HCT116 (cell line): ENCODE measurements around the gene ZNHIT3. TPM values are rescaled to one million over a fixed set of nuclear protein-coding genes. Genes with fewer than 3 reads are reported as not detected.

Experiments used
- ATAC-seq: fragments of 200-7000 bp; cut with Tn5 transposase; 2 replicates; pipeline ENCODE4 v1.9.1; 2020; ENCODE audit warnings: mild to moderate bottlenecking, moderate library complexity
- BruUV-seq: library from RNA; stranded (reverse); fragments of 400-500 nt; replicated peaks from 2 replicates; lab custom pipeline; 2021; lab: Mats Ljungman, UMichigan
- CTCF ChIA-PET: fragments of 300-600 bp; sonication (Branson Sonifier 250); formaldehyde crosslinking; loops from one replicate; lab custom pipeline; 2021; ENCODE audit warnings: antibody characterized with exemption; lab: Charles Lee
- POLR2A ChIA-PET: fragments of 300-600, 350-600 bp; sonication (Branson Sonifier 250); formaldehyde crosslinking; loops from one replicate; lab custom pipeline; 2021; ENCODE audit warnings: antibody characterized with exemption; lab: Charles Lee
- RAD21 ChIA-PET, 2 experiments: fragments of 300-600 bp; sonication (Branson Sonifier 250); formaldehyde crosslinking; loops; one replicate each; lab custom pipeline; 2023; ENCODE audit warnings: low total read pairs in 2 of 2; ENCODE audit not compliant: uncharacterized antibody in 2 of 2, unreplicated experiment in 2 of 2, low non-redundant PET in 1 of 2; lab: Charles Lee
- DNase-seq: peaks from one replicate; pipeline ENCODE4 v3.0.0-alpha.2; 2010; ENCODE audit warnings: low read depth, low spot score
- H2AFZ ChIP-seq: fragments of 200-600 bp; shearing (Covaris generic), sonication (generic); 2 replicates; pipeline ENCODE4 v1.6.1; 2017; ENCODE audit warnings: low read depth, mixed run types, mixed read lengths, antibody characterized with exemption, low read length; ENCODE audit not compliant: poor library complexity, severe bottlenecking
- H3K27ac ChIP-seq: 2 replicates; pipeline ENCODE4 v1.5.1; 2012; ENCODE audit warnings: low read depth, low read length
- H3K27me3 ChIP-seq: fragments of 200-600 bp; sonication (generic); 2 replicates; pipeline ENCODE4 v1.6.1; 2016; ENCODE audit warnings: mixed run types, low read length, mixed read lengths; ENCODE audit not compliant: insufficient read depth
- H3K36me3 ChIP-seq, 2 experiments: fragments of 200-500 bp in 1 of 2; fragments of 200-600 bp in 1 of 2; sonication (Bioruptor generic) in 1 of 2; sonication (generic) in 1 of 2; 2 replicates each; pipeline versions ENCODE4 v1.5.1 to v1.6.1; 2014 to 2016; ENCODE audit warnings: low read length in 2 of 2, inconsistent platforms in 1 of 2, mixed read lengths in 1 of 2, mixed run types in 1 of 2; ENCODE audit not compliant: insufficient read depth in 2 of 2, control insufficient read depth in 1 of 2
- H3K4me1 ChIP-seq, 2 experiments: fragments of 200-600 bp in 1 of 2; sonication (generic) in 1 of 2; 2 replicates each; pipeline versions ENCODE4 v1.5.1 to v1.6.1; 2012 to 2017; ENCODE audit warnings: low read length in 2 of 2, inconsistent platforms in 1 of 2, mild to moderate bottlenecking in 1 of 2, mixed read lengths in 1 of 2, mixed run types in 1 of 2, moderate library complexity in 1 of 2; ENCODE audit not compliant: insufficient read depth in 2 of 2, control insufficient read depth in 1 of 2
- H3K4me2 ChIP-seq: fragments of 200-600 bp; sonication (generic); 2 replicates; pipeline ENCODE4 v1.6.1; 2017; ENCODE audit warnings: mixed run types, low read length, mixed read lengths
- H3K4me3 ChIP-seq, 2 experiments: fragments of 200-600 bp in 1 of 2; sonication (generic) in 1 of 2; replicated peaks in 1 of 2; 2 replicates each; pipeline ENCODE4 v1.5.1; 2011 to 2016; ENCODE audit warnings: low read length in 2 of 2, control low read depth in 1 of 2, low read depth in 1 of 2, mild to moderate bottlenecking in 1 of 2, mixed read lengths in 1 of 2, mixed run types in 1 of 2
- H3K79me2 ChIP-seq: fragments of 200-600 bp; sonication (generic); 2 replicates; pipeline ENCODE4 v1.6.1; 2017; ENCODE audit warnings: mild to moderate bottlenecking, mixed run types, low read length, moderate library complexity, mixed read lengths; ENCODE audit not compliant: insufficient read depth
- H3K9ac ChIP-seq: fragments of 200-600 bp; sonication (generic); 2 replicates; pipeline ENCODE4 v1.6.1; 2016; ENCODE audit warnings: low read length, mixed read lengths
- H3K9me2 ChIP-seq: fragments of 200-600 bp; sonication (generic), shearing (Covaris generic); 2 replicates; pipeline ENCODE4 v1.6.1; 2017; ENCODE audit warnings: mixed run types, mild to moderate bottlenecking, moderate library complexity; ENCODE audit not compliant: insufficient read depth
- H3K9me3 ChIP-seq, 2 experiments: fragments of 200-500 bp in 1 of 2; fragments of 200-600 bp in 1 of 2; sonication (Bioruptor generic) in 1 of 2; sonication (generic) in 1 of 2; 2 replicates each; pipeline ENCODE4 v1.6.1; 2014 to 2017; ENCODE audit warnings: low read length in 2 of 2, mixed read lengths in 2 of 2, inconsistent platforms in 1 of 2, low read depth in 1 of 2, mild to moderate bottlenecking in 1 of 2, mixed run types in 1 of 2, moderate library complexity in 1 of 2; ENCODE audit not compliant: control insufficient read depth in 1 of 2, insufficient read depth in 1 of 2
- H4K20me1 ChIP-seq: fragments of 200-600 bp; sonication (generic), shearing (Covaris generic); 2 replicates; pipeline ENCODE4 v1.6.1; 2017; ENCODE audit warnings: mixed run types, mild to moderate bottlenecking, moderate library complexity; ENCODE audit not compliant: insufficient read depth
- ATF3 ChIP-seq: IDR thresholded peaks from 2 replicates; pipeline ENCODE4 v1.6.1; 2012
- CBX3 ChIP-seq: IDR thresholded peaks from 2 replicates; pipeline ENCODE4 v1.6.1; 2012; ENCODE audit warnings: low read depth
- CEBPB ChIP-seq: IDR thresholded peaks from 2 replicates; pipeline ENCODE4 v1.6.1; 2012; ENCODE audit warnings: low read depth
- EGR1 ChIP-seq: IDR thresholded peaks from 2 replicates; pipeline ENCODE4 v1.6.1; 2012; ENCODE audit warnings: low read depth
- ELF1 ChIP-seq: IDR thresholded peaks from 2 replicates; pipeline ENCODE4 v1.6.1; 2012; ENCODE audit warnings: low read depth, borderline replicate concordance
- EZH2 ChIP-seq: fragments of 200-600 bp; sonication (generic); IDR thresholded peaks from 2 replicates; pipeline ENCODE4 v1.6.1; 2017; ENCODE audit warnings: antibody characterized with exemption, mixed run types
- FOSL1 ChIP-seq: IDR thresholded peaks from 2 replicates; pipeline ENCODE4 v1.6.1; 2012; ENCODE audit warnings: low read depth
- JUND ChIP-seq: IDR thresholded peaks from 2 replicates; pipeline ENCODE4 v1.6.1; 2012
- RAD21 ChIP-seq: IDR thresholded peaks from 2 replicates; pipeline ENCODE4 v1.6.1; 2012; ENCODE audit warnings: low read depth, mild to moderate bottlenecking
- REST ChIP-seq: IDR thresholded peaks from 2 replicates; pipeline ENCODE4 v1.6.1; 2012; ENCODE audit warnings: low read depth
- SIN3A ChIP-seq: IDR thresholded peaks from 2 replicates; pipeline ENCODE4 v1.6.1; 2012; ENCODE audit warnings: low read depth
- SP1 ChIP-seq: IDR thresholded peaks from 2 replicates; pipeline ENCODE4 v1.6.1; 2012; ENCODE audit warnings: low read depth
- TCF7L2 ChIP-seq: IDR thresholded peaks from 2 replicates; pipeline ENCODE4 v1.7.0; 2011; ENCODE audit warnings: borderline replicate concordance, inconsistent platforms; ENCODE audit not compliant: insufficient read depth, insufficient read length; ENCODE audit errors: extremely low read depth
- YY1 ChIP-seq: IDR thresholded peaks from 2 replicates; pipeline ENCODE4 v1.6.1; 2011; ENCODE audit warnings: low read length, low read depth, moderate library complexity, mild to moderate bottlenecking; ENCODE audit not compliant: insufficient replicate concordance; ENCODE audit errors: extremely low read depth
- ZBTB33 ChIP-seq: IDR thresholded peaks from 2 replicates; pipeline ENCODE4 v1.6.1; 2011; ENCODE audit warnings: mild to moderate bottlenecking, low read length, moderate library complexity; ENCODE audit not compliant: insufficient replicate concordance; ENCODE audit errors: extremely low read depth
- ZNF274 ChIP-seq: fragments of 200-500 bp; sonication (Bioruptor generic); IDR thresholded peaks from 2 replicates; pipeline ENCODE4 v1.6.1; 2014; ENCODE audit warnings: mild to moderate bottlenecking, low read depth, low read length, inconsistent platforms
- intact Hi-C: fragments of 100-400 bp; cut with micrococcal nuclease; formaldehyde crosslinking; loops from 2 replicates; pipeline ENCODE4 v1.10.0; 2022
- total RNA-seq: library from RNA; stranded (reverse); gene quantifications from one replicate; pipeline ENCODE4 v1.2.1, GENCODE V29; 2021; ENCODE audit not compliant: unreplicated experiment

ZNHIT3 gene
- total RNA-seq, 1 experiment from 2014 or later, result 33.9 TPM

GRCh38 chr17:36503456-36504155 is 17.1 kb downstream of the ZNHIT3 start:
- no TSS peak for BruUV-seq
- DNase-seq (no peak), ATAC-seq (no peak)
- TF ChIP-seq TCF7L2 (no peak), JUND (no peak), CBX3 (no peak), ZNF274 (no peak), RAD21 (no peak)
- intact Hi-C loops, result no loop called here
- POLR2A ChIA-PET, result no interaction called here
- Histone ChIP-seq H4K20me1 (no peaks in the 10 kb centered on the region), H3K9me2 (no peaks in the 10 kb centered on the region), H3K4me3 (no peak overlapping the region), H3K36me3 (peaks cover 47 to 76% of the 10 kb centered on the region in 2 experiments), H3K9ac (no peak overlapping the region), H2AFZ (no peak overlapping the region), H3K4me2 (no peak overlapping the region), H3K4me1 (no peaks in the 10 kb centered on the region), H3K79me2 (no peaks in the 10 kb centered on the region), H3K27me3 (no peaks in the 10 kb centered on the region), H3K9me3 (no peaks in the 10 kb centered on the region), H3K27ac (no peak overlapping the region)
- CTCF ChIA-PET, result no interaction called here
- RAD21 ChIA-PET, result no interaction called here

GRCh38 chr17:36504156-36504545 is 17.7 kb downstream of the ZNHIT3 start:
- Histone ChIP-seq H3K9ac (no peak overlapping the region), H3K79me2 (no peaks in the 10 kb centered on the region), H3K27ac (no peak overlapping the region), H3K9me3 (no peaks in the 10 kb centered on the region), H3K9me2 (no peaks in the 10 kb centered on the region), H4K20me1 (no peaks in the 10 kb centered on the region), H3K27me3 (no peaks in the 10 kb centered on the region), H3K36me3 (peaks cover 52 to 73% of the 10 kb centered on the region in 2 experiments), H3K4me1 (no peaks in the 10 kb centered on the region), H2AFZ (no peak overlapping the region), H3K4me3 (no peak overlapping the region), H3K4me2 (no peak overlapping the region)
- DNase-seq (no peak), ATAC-seq (no peak)
- BruUV-seq, result no TSS peak
- ChIA-PET POLR2A (no interaction called here), CTCF (no interaction called here), RAD21 (no interaction called here)
- intact Hi-C loops, result no loop called here
- TF ChIP-seq ATF3, result no peak
- no peak for TF ChIP-seq FOSL1
- no peak for TF ChIP-seq EGR1
- no peak for TF ChIP-seq EZH2
- TF ChIP-seq CBX3, result no peak
- TF ChIP-seq JUND, result no peak
- TF ChIP-seq YY1, result no peak
- no peak for TF ChIP-seq REST
- TF ChIP-seq ELF1, result no peak
- no peak for TF ChIP-seq RAD21
- TF ChIP-seq CEBPB, result no peak
- TF ChIP-seq SP1, result no peak
- no peak for TF ChIP-seq SIN3A
- TF ChIP-seq ZBTB33, result no peak
